ENCODE measurements around the gene GNPTAB.

Gene GNPTAB

DNA sequence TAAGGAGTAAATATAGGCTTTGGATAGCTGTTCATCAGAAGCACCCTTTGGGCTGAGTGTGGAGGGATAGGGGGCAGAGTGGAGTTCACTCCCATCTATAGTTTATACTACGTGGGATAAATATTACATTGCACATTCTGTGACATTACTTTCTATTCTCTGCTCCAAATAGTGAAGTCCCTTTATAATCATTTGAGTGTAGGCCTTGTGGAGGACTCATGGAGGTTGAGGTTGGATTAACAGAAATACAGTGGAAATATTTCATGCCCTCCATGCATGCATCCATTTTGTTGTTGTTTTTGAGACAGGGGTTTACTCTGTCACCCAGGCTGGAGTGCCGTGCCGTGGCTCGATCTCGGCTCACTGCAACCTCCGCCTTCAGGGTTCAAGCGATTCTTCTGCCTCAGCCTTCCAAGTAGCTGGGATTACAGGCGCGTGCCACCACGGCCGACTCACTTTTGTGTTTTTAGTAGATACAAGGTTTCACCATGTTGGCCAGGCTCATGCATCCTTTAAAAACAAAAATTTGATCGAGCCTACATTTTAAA is 131.9 kb downstream of the GNPTAB start:
- Histone ChIP-seq H3K9ac (no peak overlapping the region), H3K36me3 (ENCODE audit: control insufficient read depth, insufficient read depth, low read length) (no peaks in the 10 kb centered on the region), H3K79me2 (peaks cover 18% of the 10 kb centered on the region), H3K4me3 (ENCODE audit: low read depth, low read length) (peak overlapping the region; percentile 90), H3K9me3 (ENCODE audit: control insufficient read depth, low read length) (no peaks in the 10 kb centered on the region), H2AFZ (peak overlapping the region; percentile 81), H3K27ac (peak overlapping the region; percentile 93), H3K4me1 (peaks cover 36% of the 10 kb centered on the region), H3K4me2 (ENCODE audit: low read length) (peak overlapping the region; percentile 91), H3K27me3 (ENCODE audit: control insufficient read depth, insufficient read depth, low read length) (no peaks in the 10 kb centered on the region)
- TF ChIP-seq, protein P1, sequence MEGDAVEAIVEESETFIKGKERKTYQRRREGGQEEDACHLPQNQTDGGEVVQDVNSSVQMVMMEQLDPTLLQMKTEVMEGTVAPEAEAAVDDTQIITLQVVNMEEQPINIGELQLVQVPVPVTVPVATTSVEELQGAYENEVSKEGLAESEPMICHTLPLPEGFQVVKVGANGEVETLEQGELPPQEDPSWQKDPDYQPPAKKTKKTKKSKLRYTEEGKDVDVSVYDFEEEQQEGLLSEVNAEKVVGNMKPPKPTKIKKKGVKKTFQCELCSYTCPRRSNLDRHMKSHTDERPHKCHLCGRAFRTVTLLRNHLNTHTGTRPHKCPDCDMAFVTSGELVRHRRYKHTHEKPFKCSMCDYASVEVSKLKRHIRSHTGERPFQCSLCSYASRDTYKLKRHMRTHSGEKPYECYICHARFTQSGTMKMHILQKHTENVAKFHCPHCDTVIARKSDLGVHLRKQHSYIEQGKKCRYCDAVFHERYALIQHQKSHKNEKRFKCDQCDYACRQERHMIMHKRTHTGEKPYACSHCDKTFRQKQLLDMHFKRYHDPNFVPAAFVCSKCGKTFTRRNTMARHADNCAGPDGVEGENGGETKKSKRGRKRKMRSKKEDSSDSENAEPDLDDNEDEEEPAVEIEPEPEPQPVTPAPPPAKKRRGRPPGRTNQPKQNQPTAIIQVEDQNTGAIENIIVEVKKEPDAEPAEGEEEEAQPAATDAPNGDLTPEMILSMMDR (IDR thresholded peaks at IDR 0.05): no peak

DNA sequence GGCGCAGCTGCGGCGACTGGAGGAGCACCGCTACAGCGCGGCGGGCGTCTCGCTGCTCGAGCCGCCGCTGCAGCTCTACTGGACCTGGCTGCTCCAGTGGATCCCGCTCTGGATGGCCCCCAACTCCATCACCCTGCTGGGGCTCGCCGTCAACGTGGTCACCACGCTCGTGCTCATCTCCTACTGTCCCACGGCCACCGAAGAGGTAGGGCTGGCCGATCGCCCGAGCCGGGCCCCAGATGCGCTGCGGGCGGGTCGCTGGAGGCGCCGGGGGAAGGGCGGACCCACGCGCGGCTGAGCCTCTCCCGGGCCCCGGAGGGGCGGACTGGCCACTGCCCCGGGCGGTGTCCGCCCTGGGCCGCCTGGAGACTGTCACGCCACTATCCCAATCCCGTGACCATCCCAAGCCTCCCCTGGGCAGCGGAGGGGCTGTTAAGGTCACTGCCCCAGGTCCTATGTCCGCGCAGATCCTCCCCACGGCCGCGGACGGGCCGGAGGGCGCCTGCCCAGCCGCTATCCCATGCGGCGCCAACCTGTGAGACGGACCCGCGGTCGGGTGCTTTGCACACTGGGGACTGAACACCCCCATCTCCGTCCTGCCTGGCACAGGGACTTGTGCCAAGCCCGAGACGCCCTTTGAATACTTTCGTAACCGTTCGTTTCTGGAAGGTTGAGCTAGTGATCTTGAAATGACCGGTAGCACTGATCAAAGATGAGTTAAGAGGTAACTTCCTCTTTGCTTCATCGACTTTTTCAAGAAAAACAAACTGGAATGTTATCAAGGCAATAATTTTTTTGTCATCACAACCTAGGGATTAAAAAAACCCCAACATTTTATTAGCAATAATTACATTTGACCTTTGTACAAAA is 132.6 kb downstream of the GNPTAB start:
- Histone ChIP-seq H3K27me3 (ENCODE audit: control insufficient read depth, insufficient read depth, low read length) (no peaks in the 10 kb centered on the region), H2AFZ (peak overlapping the region; percentile 81), H3K4me2 (ENCODE audit: low read length) (peak overlapping the region; percentile 91), H3K4me3 (ENCODE audit: low read depth, low read length) (peak overlapping the region; percentile 90), H3K4me1 (peaks cover 36% of the 10 kb centered on the region), H3K27ac (peak overlapping the region; percentile 93), H3K79me2 (peaks cover 12% of the 10 kb centered on the region), H3K9me3 (ENCODE audit: control insufficient read depth, low read length) (no peaks in the 10 kb centered on the region), H3K36me3 (ENCODE audit: control insufficient read depth, insufficient read depth, low read length) (no peaks in the 10 kb centered on the region), H3K9ac (peak overlapping the region; percentile 51)
- TF ChIP-seq, protein P1 (IDR thresholded peaks at IDR 0.05): no peak

DNA sequence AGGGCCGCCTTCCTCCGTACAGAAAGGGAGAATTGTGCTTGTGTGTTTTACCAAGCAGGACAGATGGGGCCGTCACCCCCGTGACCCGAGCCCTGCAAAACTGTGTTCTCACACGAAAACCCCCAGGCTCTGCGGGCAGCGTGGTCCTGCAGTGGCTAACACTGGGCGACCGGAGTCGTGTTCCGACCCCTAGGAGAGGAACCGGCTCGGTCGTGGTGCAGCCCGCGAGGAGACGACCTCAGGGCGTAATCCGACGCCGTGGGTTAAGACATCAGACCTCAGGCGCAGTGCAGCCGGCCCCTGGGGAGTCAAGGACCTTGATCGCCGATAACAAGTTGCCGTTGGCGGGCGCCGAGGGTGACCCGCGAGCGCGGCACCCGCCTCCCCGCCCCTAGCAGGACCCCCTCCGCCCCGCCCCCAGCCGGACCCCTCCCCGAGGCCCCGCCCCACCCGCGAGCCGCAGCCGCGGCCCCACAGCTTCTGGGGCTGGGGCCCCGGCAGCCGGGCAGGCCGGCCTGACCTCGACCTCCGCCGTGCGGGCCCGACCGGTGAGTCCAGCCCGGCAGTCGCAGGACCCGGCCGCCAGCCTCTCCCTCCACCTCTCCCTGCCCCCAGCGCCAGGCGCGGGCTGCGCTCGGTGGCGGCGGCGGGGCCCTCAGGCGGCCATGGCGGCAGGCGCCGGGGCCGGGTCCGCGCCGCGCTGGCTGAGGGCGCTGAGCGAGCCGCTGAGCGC is 133.4 kb downstream of the GNPTAB start, which contains the start of gene CHPT1:
CHPT1 (plus strand) TSS at position 444 of the 733 bp plus-strand sequence; CDS start at position 666, 222 bp downstream.
- TF ChIP-seq, protein P1 (IDR thresholded peaks at IDR 0.05): no peak
- Histone ChIP-seq H2AFZ (peak within 1 kb of the TSS; percentile 94), H3K36me3 (ENCODE audit: control insufficient read depth, insufficient read depth, low read length) (no peaks in the 10 kb centered on the region), H3K4me3 (ENCODE audit: low read depth, low read length) (peak within 1 kb of the TSS; percentile 90), H3K27ac (peak within 1 kb of the TSS; percentile 93), H3K79me2 (peaks cover 12% of the 10 kb centered on the region), H3K9ac (peak within 1 kb of the TSS; percentile 75), H3K4me1 (peaks cover 30% of the 10 kb centered on the region), H3K9me3 (ENCODE audit: control insufficient read depth, low read length) (no peaks in the 10 kb centered on the region), H3K4me2 (ENCODE audit: low read length) (peak within 1 kb of the TSS; percentile 91), H3K27me3 (ENCODE audit: control insufficient read depth, insufficient read depth, low read length) (no peaks in the 10 kb centered on the region)

DNA sequence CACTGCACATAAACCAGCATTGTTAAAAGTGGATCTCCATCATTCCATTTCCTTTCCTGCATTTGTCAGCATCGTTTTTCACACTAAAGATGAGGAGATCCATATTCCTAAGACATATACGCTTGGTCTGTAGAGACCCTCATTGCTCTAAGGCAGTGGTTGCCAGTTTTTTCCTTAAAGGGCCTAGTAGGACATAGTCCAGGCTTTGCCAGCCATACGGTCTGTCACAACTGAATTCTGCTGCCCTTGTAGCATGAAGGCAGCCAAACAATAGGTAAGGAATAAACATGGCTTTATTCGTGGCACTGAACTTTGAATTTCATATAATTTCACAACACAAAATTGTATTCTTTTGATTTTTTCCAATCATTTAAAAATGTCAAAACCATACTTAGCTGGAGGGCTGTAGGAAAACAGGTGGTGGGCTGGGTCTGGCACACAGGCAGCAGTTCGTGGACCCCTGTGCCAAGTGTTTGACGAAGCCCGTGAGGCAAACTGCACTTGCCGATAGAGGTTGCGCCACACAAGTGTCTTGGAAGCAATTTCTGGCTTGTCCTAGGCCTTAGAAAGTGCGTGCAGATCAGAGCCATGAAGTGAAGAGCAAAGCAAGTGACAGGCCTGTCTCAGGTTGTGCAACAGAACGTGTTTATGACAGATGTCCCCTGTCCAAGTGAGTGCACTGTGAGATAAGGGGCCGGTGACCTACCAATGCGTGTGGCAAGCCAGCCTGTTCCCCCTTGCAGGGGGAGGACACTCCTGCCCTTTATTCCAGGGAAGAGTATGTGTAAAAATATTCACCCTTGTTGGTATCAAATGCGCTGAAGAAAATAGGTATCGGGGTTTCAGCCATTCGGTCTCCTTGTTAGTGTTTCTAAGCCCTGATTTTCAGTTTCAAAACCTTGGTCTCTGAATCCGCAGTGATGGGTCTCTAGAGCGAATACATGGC is 134.2 kb downstream of the GNPTAB start:
- Histone ChIP-seq H3K36me3 (ENCODE audit: control insufficient read depth, insufficient read depth, low read length) (no peaks in the 10 kb centered on the region), H3K79me2 (peaks cover 7% of the 10 kb centered on the region), H3K4me3 (ENCODE audit: low read depth, low read length) (peak overlapping the region; percentile 64), H3K9me3 (ENCODE audit: control insufficient read depth, low read length) (no peaks in the 10 kb centered on the region), H3K9ac (peak overlapping the region; percentile 75), H3K27ac (peak overlapping the region; percentile 93), H3K4me1 (peaks cover 25% of the 10 kb centered on the region), H2AFZ (peak overlapping the region; percentile 94), H3K27me3 (ENCODE audit: control insufficient read depth, insufficient read depth, low read length) (no peaks in the 10 kb centered on the region), H3K4me2 (ENCODE audit: low read length) (peak overlapping the region; percentile 78)
- TF ChIP-seq, protein P1 (IDR thresholded peaks at IDR 0.05): no peak
